Pancreas (tissue), 10 donors: ENCODE measurements around the gene CEP164. TPM values are rescaled to one million over a fixed set of nuclear protein-coding genes. Genes with fewer than 3 reads are reported as not detected.
"Not testable (repeated sequence)": the region's sequence is repeated elsewhere in the genome, so short reads cannot be mapped to it uniquely, and the experiment has no call there.

Experiments
- ATAC-seq, 4 donors: fragments of 200-7000 bp; cut with Tn5 transposase; one replicate each; pipeline versions ENCODE4 v1.8.0 to v1.9.1; 2020; ENCODE audit warnings: mild to moderate bottlenecking in 4 of 4, moderate library complexity in 4 of 4
- DNase-seq, 6 donors: peaks; one replicate each; pipeline ENCODE4 v3.0.0-alpha.2; 2020
- FAIRE-seq: peaks from 2 replicates; lab custom pipeline; 2012; peaks lifted over from hg19 to GRCh38; lab: Jason Lieb, UNC
- H3K27ac ChIP-seq, 4 donors: fragments of 200-600 bp; sonication (generic); 1 replicate in 3 of 4; 2 replicates in 1 of 4; pipeline versions ENCODE4 v1.5.0 to v1.8.0; 2020
- H3K27me3 ChIP-seq, 4 donors: fragments of 200-600 bp; one replicate each; pipeline ENCODE4 v1.8.0; 2021
- H3K36me3 ChIP-seq, 3 donors: fragments of 200-600 bp; sonication (generic) in 1 of 3; one replicate each; pipeline versions ENCODE4 v1.5.0 to v1.8.0; 2020 to 2021
- H3K4me1 ChIP-seq, 3 donors: fragments of 200-600 bp; one replicate each; pipeline ENCODE4 v1.8.0; 2021
- H3K4me3 ChIP-seq, 4 donors: fragments of 200-600 bp; sonication (generic) in 2 of 4; one replicate each; pipeline versions ENCODE4 v1.5.0 to v1.8.0; 2020 to 2021
- H3K9me3 ChIP-seq, 4 donors: fragments of 200-600 bp; one replicate each; pipeline ENCODE4 v1.8.0; 2021
- CTCF ChIP-seq, 4 donors: fragments of 200-600 bp; sonication (generic) in 3 of 4; IDR thresholded peaks; one replicate each; pipeline versions ENCODE4 v1.5.0 to v1.8.0; 2021; ENCODE audit warnings: antibody characterized with exemption in 4 of 4
- WGBS, 2 donors: extraction: QIAGEN DNeasy Blood & Tissue Kit; methylation state at CpG; one replicate each; pipeline ENCODE4 v1.1.7; 2013; 5-methylcytosine and 5-hydroxymethylcytosine counted together
- intact Hi-C, 3 donors: fragments of 100-400 bp; cut with DNase I; formaldehyde crosslinking; loops; one replicate each; pipeline versions ENCODE4 v1.11.1 to v1.14.2; 2022
- polyA plus RNA-seq, 2 donors: library from polyadenylated mRNA; stranded (reverse); fragments of 200-250 nt; gene quantifications; one replicate each; pipeline ENCODE4 v1.2.3, GENCODE V29; 2013
- total RNA-seq, 6 donors: library from RNA; stranded (reverse); fragmentation: NEBNext Ultra II Directional in 4 of 6; extraction: Animal tissue kit (Norgen Biotek cat#: 25700) in 4 of 6; gene quantifications; one replicate each; pipeline versions ENCODE4 v1.2.1 to v1.2.4, GENCODE V29; 2021 to 2023
- donor health status: healthy with polysubstance abuse.
- donor health status: DM: no; HTN: no; CAD: no; lungs with moderate emphysema.
- donor health status: DM: no; HTN: no; CAD: no.
- donor health status: control.
- donor health status: control.
- donor health status: Bipolar disorder and iron deficiency.
- donor health status: DM: yes; HTN: yes; CAD: no.
- donor health status: DM: no; HTN: no; CAD: no.
- donor health status: DM: no; HTN: no; CAD: no.
- donor health status: DM: yes; HTN: yes; CAD: no.

Gene CEP164
- total and polyA plus RNA-seq, 8 donors: 12.9 to 56.3 (median 26.0) TPM

DNA sequence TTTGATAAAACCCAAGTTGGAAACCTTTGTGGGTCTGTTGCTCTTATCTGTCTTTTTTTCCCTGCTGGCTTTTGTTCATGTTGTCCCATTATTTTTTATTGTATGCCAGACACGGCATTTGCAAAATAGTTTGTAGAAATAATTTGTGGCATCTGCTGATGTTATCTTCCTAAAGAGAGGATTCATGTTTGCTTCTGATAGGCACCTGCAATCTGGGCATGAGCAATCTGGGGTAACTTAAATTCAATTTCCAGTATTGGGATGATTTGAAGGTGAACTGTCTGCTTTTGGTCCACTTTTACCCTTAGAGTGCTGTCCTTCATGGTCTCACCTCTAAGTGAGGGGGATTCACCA, 126.9 kb downstream of the CEP164 start:
- Histone ChIP-seq H3K27ac (no peak overlapping the region), H3K27me3 (no peaks in the 10 kb centered on the region), H3K9me3 (no peaks in the 10 kb centered on the region), H3K4me1 (peaks cover 12 to 14% (median 13%) of the 10 kb centered on the region in 3 donors), H3K4me3 (no peak overlapping the region), H3K36me3 (no peaks in the 10 kb centered on the region)
- WGBS, 2 donors: 76 to 95% methylated on average over 1 of the region's 1 CpG
- no peak for DNase-seq
- no peak for ATAC-seq
- no peak for FAIRE-seq
- intact Hi-C loops: no loop called here
- TF ChIP-seq CTCF (IDR thresholded peaks at IDR 0.05): no peak

DNA sequence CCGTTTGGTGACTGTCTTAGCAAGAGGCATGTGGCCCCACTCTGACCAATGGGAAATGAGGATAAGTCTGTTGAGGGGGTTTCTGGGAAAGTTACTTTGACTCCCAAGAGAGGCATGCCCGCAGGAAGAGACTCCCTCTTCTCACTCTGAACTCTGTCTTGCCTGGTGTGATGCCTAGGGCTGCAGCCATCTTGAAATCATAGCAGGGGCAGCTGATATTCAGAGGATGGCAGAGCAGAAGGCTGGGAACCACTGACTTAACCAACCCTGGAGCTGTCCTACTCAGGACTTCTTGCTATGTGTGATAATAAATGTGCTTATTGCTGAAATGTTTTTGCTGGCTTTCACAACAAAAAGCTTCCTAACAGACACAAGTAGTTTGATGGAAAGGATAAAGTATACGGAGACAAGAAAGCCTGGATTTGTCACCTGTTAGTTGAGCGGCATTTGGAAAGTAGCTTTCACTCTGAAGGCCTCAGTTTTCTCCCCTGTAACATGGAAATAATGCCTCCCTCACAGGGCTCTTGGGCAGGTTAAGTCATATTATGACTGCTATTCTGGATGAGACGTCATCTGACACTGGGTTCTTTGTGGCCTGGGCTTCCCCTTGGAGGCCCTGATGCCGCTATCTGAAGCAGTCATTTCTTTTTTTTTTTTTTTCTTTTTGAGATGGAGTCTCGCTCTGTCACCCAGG, 128.5 kb downstream of the CEP164 start:
- ATAC-seq: no peak
- FAIRE-seq: no peak
- Histone ChIP-seq H3K4me1 (peaks cover 12 to 14% (median 13%) of the 10 kb centered on the region in 3 donors), H3K9me3 (no peaks in the 10 kb centered on the region), H3K27ac (no peak overlapping the region), H3K36me3 (no peaks in the 10 kb centered on the region), H3K4me3 (no peak overlapping the region), H3K27me3 (no peaks in the 10 kb centered on the region)
- 92% methylated on average over 7 of the region's 7 CpGs for WGBS, 2 donors
- DNase-seq: no peak
- intact Hi-C loops: no loop called here
- no peak for TF ChIP-seq CTCF (IDR thresholded peaks at IDR 0.05)

GRCh38 chr11:117456721-117457029, 129.0 kb downstream of the CEP164 start:
- DNase-seq, intact Hi-C loops, H3K27ac ChIP-seq, FAIRE-seq, ATAC-seq, H3K9me3 ChIP-seq, H3K27me3 ChIP-seq, H3K36me3 ChIP-seq, H3K4me3 ChIP-seq: not testable (repeated sequence)
- WGBS, 2 donors: 93% methylated on average over 8 of the region's 8 CpGs
- peaks cover 12 to 14% (median 13%) of the 10 kb centered on the region in 3 donors for H3K4me1 ChIP-seq

DNA sequence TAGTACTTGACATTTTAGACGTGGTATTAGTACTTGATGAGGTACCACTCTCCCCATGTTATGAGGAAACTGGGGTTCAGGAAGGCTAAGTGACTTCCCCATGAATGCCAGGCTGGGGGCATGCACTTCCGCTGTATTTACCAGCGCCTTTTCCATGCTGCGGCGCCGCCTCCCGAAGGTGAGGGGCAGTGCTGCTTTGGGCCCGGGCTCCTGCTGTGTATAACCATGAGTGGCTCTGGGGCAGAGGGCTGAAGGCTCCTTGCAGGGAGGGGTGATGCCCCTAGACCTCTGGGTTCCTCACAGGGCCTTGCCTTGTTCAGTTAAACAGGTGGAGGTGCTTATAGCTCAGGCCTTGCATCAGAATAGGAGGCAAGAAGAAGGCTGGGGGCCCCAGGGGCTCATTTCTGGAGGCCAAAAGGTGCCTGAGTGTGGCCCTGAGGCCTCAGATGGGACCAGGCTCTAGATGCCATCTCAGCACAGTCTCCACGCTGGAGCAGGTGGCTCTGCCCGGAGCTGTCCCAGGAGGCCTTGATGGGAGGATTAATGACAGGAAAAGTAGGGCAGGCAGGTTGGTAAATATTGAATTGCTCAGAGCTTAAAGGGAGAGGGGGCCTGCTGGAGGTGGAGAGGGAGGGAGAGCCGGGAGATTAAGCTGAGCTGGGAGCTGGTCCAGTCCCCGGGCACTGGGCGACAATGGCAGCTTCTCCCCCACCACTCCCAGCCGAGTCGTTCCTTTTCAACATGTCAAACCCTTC, 129.6 kb downstream of the CEP164 start:
- peak overlapping the region in 3 of 4 donors; percentile 33 to 66 (median 33) for H3K27ac ChIP-seq
- DNase-seq (peak in 4 of 6 donors; percentile 58 to 61 (median 60)), FAIRE-seq (no peak), ATAC-seq (peak; percentile 89 to 93 (median 92))
- no peaks in the 10 kb centered on the region for H3K36me3 ChIP-seq
- H3K27me3 ChIP-seq: no peaks in the 10 kb centered on the region
- WGBS, 2 donors: 48 to 50% methylated on average over 15 of the region's 15 CpGs
- no peak overlapping the region for H3K4me3 ChIP-seq
- peaks cover 12 to 14% (median 13%) of the 10 kb centered on the region in 3 donors for H3K4me1 ChIP-seq
- TF ChIP-seq CTCF (IDR thresholded peaks at IDR 0.05): no peak
- intact Hi-C loops: no loop called here
- no peaks in the 10 kb centered on the region for H3K9me3 ChIP-seq

- WGBS, 2 donors: 26 to 45% methylated on average over 9 of the region's 9 CpGs
- ATAC-seq: peak; percentile 63 to 80 (median 72)
Observed at GRCh38 chr11:117457835-117458234, 130.2 kb downstream of the CEP164 start.

More at GRCh38 chr11:117457835-117458234, 130.2 kb downstream of the CEP164 start:
- no peak for FAIRE-seq
- no peaks in the 10 kb centered on the region for H3K36me3 ChIP-seq
- TF ChIP-seq CTCF (IDR thresholded peaks at IDR 0.05): no peak
- no peaks in the 10 kb centered on the region for H3K9me3 ChIP-seq
- intact Hi-C loops: no loop called here
- H3K4me1 ChIP-seq: peaks cover 12 to 14% (median 13%) of the 10 kb centered on the region in 3 donors
- H3K27me3 ChIP-seq: no peaks in the 10 kb centered on the region
- peak in 3 of 6 donors; percentile 27 to 46 (median 29) for DNase-seq
- peak overlapping the region in 3 of 4 donors; percentile 22 to 66 (median 32) for H3K27ac ChIP-seq
- no peak overlapping the region for H3K4me3 ChIP-seq
